Lower leg skin (tissue), 4 donors: ENCODE results near the gene GZF1. TPM values are rescaled to one million over a fixed set of nuclear protein-coding genes. Genes with fewer than 3 reads are reported as not detected.
"Not testable (repeated sequence)": the region's sequence is repeated elsewhere in the genome, so short reads cannot be mapped to it uniquely, and the experiment has no call there.

Experiments used
- DNase-seq, 2 donors: peaks; one replicate each; pipeline ENCODE4 v3.0.0-alpha.2; 2019; ENCODE audit warnings: low spot score in 2 of 2
- H3K4me3 ChIP-seq: fragments of 200-600 bp; sonication (generic); 2 replicates; pipeline ENCODE4 v1.5.1; 2017; ENCODE audit warnings: mild to moderate bottlenecking, low read depth; ENCODE audit not compliant: poor library complexity, severe bottlenecking
- POLR2A ChIP-seq, 2 donors: fragments of 450-650 bp; IDR thresholded peaks; one replicate each; pipeline ENCODE4 v1.6.1; 2016 to 2017; ENCODE audit warnings: antibody characterized with exemption in 2 of 2, mild to moderate bottlenecking in 1 of 2, moderate library complexity in 1 of 2
- WGBS, 2 donors: methylation state at CpG; one replicate each; pipeline ENCODE4 v1.1.5; 2018; 5-methylcytosine and 5-hydroxymethylcytosine counted together
- intact Hi-C: fragments of 100-400 bp; cut with DNase I; formaldehyde crosslinking; loops from one replicate; pipeline ENCODE4 v1.15.0; 2023; ENCODE audit warnings: low total_unique reads
- total RNA-seq, 4 donors: library from RNA; depleted of rRNA; stranded (reverse); fragments of >200 nt; gene quantifications; one replicate each; pipeline ENCODE4 v1.1.0, GENCODE V29; 2016
- TF ChIP-seq, protein P1 (sequence below), 3 donors: fragments of 450-650 bp; IDR thresholded peaks; one replicate each; pipeline ENCODE4 v1.5.1; 2016; ENCODE audit warnings: antibody characterized with exemption in 3 of 3, mild to moderate bottlenecking in 3 of 3, moderate library complexity in 2 of 3

The GZF1 gene
- total RNA-seq, 4 donors from 2014 or later = 4.4 to 15.1 (median 13.5) TPM

DNA sequence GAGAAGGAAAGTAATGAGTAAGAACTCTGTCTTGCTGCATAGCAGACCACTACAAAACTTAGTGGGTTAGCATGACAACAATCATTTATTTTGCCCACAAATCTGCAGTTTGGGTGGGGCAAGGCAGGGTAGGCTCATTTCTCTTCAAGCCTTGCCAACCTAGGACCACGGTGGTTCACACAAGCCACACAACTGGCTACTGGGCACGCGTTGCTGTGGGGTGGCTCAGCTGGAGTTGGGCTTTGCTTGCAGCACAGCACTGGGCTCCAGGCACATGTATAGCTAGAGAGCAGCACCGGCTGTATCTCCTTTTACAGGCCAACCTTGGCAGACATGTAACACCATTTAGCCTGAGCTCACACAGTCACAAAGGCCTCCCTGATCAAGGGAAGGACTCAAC, 16.0 kb upstream of the GZF1 start:
- intact Hi-C loops = no loop called here
- WGBS, 2 donors = 81 to 83% methylated on average over 3 to 4 of the region's 4 CpGs
- H3K4me3 ChIP-seq = no peak overlapping the region
- TF ChIP-seq, protein P1, sequence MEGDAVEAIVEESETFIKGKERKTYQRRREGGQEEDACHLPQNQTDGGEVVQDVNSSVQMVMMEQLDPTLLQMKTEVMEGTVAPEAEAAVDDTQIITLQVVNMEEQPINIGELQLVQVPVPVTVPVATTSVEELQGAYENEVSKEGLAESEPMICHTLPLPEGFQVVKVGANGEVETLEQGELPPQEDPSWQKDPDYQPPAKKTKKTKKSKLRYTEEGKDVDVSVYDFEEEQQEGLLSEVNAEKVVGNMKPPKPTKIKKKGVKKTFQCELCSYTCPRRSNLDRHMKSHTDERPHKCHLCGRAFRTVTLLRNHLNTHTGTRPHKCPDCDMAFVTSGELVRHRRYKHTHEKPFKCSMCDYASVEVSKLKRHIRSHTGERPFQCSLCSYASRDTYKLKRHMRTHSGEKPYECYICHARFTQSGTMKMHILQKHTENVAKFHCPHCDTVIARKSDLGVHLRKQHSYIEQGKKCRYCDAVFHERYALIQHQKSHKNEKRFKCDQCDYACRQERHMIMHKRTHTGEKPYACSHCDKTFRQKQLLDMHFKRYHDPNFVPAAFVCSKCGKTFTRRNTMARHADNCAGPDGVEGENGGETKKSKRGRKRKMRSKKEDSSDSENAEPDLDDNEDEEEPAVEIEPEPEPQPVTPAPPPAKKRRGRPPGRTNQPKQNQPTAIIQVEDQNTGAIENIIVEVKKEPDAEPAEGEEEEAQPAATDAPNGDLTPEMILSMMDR (IDR thresholded peaks at IDR 0.05) = no peak
- no peak for TF ChIP-seq POLR2A (IDR thresholded peaks at IDR 0.05)
- peak in 1 of 2 donors; percentile 52 for DNase-seq

DNA sequence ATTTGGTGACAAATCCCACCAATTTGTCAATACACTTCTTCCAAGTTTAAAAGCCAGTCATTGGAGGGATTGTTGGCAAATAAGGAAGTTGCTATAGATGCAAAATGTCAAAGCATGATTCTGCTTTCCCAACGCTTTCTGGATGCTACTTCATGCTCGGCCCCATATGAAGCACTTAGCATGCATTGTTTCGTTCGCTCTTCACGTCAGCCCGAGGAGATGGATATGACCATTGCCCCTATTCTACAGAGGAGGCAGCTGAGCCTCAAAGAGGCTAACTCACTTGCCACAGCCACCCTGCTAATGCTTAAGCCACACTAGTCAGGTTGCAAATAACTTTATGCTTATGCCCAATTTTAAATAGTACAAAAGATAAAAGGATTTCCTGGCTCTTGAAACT, 14.2 kb upstream of the GZF1 start:
- DNase-seq = peak in 1 of 2 donors; percentile 60
- no peak overlapping the region for H3K4me3 ChIP-seq
- intact Hi-C loops = no loop called here
- TF ChIP-seq, protein P1 (IDR thresholded peaks at IDR 0.05) = no peak
- WGBS, 2 donors = 86 to 91% methylated on average over 6 of the region's 6 CpGs

DNA sequence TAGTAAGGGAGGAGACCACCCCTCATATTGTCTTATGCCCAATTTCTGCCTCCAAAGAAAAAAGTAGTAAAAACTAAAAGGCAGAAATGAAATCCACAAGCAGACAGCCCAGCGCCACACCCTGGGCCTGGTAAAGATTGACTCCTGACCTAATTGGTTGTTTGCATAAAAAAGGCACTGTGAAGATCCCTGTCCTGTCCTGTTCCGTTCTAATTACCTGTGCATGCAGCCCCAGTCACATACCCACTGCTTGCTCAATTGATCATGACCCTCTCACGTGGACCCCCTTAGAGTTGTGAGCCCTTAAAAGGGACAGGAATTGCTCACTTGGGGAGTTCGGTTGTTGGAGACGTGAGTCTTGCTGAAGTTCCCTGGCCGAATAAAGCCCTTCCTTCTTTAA, 13.5 kb upstream of the GZF1 start:
- intact Hi-C loops, H3K4me3 ChIP-seq: not testable (repeated sequence)
- 89 to 92% methylated on average over 6 of the region's 6 CpGs for WGBS, 2 donors
- peak in 1 of 2 donors; percentile 68 for DNase-seq

DNA sequence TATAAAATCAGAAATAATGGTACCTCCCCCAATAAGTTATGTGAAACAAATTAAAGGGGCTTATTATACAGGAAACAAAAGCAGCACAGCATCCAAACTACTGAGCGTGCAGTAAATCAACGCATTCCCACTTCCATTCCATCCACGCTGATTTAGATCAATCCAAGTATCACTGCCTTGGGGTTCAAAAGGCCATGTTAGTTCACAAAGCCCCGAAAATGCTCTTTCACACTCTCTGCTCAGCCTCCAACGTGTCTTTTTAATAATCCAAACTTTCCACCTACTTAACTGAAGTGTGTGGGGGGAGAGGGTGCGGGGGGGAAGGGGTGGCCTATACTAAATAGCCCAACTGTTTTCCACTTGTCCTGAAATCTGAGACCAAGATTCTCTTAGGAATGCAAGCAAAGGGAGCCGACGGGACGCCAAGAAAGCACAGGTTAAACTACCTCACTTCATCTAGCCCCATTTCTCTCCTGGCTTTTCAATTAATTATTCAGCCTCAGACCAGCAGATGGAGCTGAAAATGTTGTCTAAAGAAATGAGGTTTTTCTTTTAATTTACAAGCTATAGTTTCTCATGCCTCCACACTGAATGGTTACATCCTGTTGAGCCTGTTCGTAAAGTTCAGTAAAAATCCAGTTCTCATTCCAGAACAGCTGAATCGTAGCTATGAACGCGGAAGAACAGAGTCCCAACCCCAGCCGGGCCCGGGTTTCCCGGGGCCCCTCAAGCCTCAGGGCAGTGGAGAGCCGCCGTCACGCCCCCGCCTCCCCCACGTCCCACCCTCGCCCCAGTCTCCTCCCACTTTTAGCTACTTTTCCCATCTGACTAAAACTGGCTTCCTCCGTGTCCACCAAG, 12.4 kb upstream of the GZF1 start:
- peak; percentile 84 to 86 for DNase-seq
- TF ChIP-seq POLR2A (IDR thresholded peaks at IDR 0.05) = no peak
- TF ChIP-seq, protein P1 (IDR thresholded peaks at IDR 0.05) = no peak
- peak overlapping the region; percentile 43 for H3K4me3 ChIP-seq
- WGBS, 2 donors = 4 to 7% methylated on average over 23 of the region's 23 CpGs
- intact Hi-C loops = loop anchor here (5.0 kb wide), 1 partner anchor 302 kb away; the partner anchor contains the start of gene THBD

DNA sequence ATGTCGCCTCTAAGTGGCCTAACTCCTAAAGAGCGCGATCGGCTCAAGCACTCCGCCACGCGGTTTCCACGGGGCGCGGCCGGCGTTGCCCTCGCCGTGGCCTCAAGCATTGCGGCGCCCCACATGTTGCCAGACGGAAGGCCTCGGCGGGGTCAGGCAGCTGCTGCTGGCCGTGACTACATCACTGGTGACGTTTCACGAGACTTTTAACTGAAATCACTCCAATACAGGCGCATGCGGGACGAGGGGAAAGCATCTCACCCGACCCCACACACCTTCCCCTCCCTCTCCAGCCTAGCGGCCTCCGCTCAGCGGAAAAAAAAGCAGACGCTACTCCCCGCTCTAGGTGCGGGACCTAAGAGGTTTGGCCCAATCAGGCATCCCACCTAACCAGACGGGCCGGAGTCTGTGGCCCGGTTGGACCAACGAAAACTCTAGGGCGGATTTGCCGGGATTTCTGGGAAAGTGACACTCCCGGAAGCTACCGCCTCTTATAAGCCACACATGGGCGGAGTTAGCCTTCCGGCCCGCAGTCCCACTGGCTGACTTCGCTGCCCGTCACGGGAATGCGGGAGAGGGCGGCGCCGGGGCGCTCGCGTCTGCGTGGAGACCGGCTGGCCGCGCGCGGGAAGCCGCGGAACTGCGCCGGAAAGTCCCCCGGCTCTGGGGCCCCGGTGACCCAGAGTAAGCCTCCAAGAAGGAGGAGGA, 11.6 kb upstream of the GZF1 start, which contains the start of gene NXT1:
NXT1 (plus strand) TSS at position 596 of the 708 bp plus-strand sequence. CDS start 3,251 bp downstream, outside the sequence.
- DNase-seq = peak; percentile 97 to 99
- intact Hi-C loops = loop anchor here (5.0 kb wide), 1 partner anchor 303 kb away; the partner anchor contains the start of gene THBD
- peak within 1 kb of the TSS; percentile 89 for H3K4me3 ChIP-seq
- TF ChIP-seq POLR2A (IDR thresholded peaks at IDR 0.05) = peak in 1 of 2 donors; percentile 69
- TF ChIP-seq, protein P1 (IDR thresholded peaks at IDR 0.05) = no peak
- 0 to 1% methylated on average over 49 to 61 of the region's 65 CpGs for WGBS, 2 donors
